Measurements from ENCODE around the gene PRKN. TPM values are rescaled to one million over a fixed set of nuclear protein-coding genes. Genes with fewer than 3 reads are reported as not detected.

PRKN gene
- total RNA-seq, 1 donor from 2014 or later = 7.0 TPM

DNA sequence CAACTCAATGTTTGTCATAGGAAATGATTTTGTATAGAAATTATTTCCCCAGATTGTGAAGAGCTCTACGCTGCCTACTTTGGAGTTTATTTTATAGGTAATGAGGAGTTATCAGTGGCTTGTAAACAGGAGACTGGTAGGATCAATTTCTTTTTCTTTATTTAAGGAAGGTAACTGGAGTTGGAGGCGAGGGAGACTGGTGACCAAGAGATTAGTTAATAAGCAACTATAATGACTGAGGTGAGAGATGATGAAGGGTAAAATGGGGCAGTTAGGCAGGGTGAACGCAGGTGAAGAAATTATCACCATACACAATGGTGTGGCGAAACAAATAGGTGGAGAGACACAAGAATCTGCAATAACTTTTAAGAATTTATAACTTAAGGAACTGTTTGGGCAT, 100.2 kb downstream of the PRKN start:
- no peak overlapping the region for H3K27ac Mint-ChIP-seq (ENCODE audit: unreplicated experiment)

GRCh38 chr6:162626869-162627268, 100.7 kb downstream of the PRKN start:
- Mint-ChIP-seq H3K4me3 (ENCODE audit: unreplicated experiment) (no peak overlapping the region), H3K27me3 (ENCODE audit: unreplicated experiment) (peaks cover 2% of the 10 kb centered on the region)
- DNase-seq = no peak

More for the DNA sequence above, 100.2 kb downstream of the PRKN start:
- Mint-ChIP-seq H3K27me3 (ENCODE audit: unreplicated experiment) (peaks cover 2% of the 10 kb centered on the region), H3K9me3 (ENCODE audit: unreplicated experiment) (peaks cover 4% of the 10 kb centered on the region), H3K36me3 (ENCODE audit: unreplicated experiment) (no peaks in the 10 kb centered on the region), H3K4me1 (ENCODE audit: low read depth, unreplicated experiment) (no peaks in the 10 kb centered on the region), H3K4me3 (ENCODE audit: unreplicated experiment) (no peak overlapping the region)
- TF ChIP-seq CTCF (IDR thresholded peaks at IDR 0.05; ENCODE audit: partially characterized antibody, unreplicated experiment) = no peak
- DNase-seq = no peak

GRCh38 chr6:162625846-162626540, 101.6 kb downstream of the PRKN start:
- Mint-ChIP-seq H3K4me1 (ENCODE audit: low read depth, unreplicated experiment) (no peaks in the 10 kb centered on the region), H3K4me3 (ENCODE audit: unreplicated experiment) (no peak overlapping the region), H3K9me3 (ENCODE audit: unreplicated experiment) (peaks cover 4% of the 10 kb centered on the region), H3K27ac (ENCODE audit: unreplicated experiment) (no peak overlapping the region), H3K36me3 (ENCODE audit: unreplicated experiment) (no peaks in the 10 kb centered on the region), H3K27me3 (ENCODE audit: unreplicated experiment) (peaks cover 2% of the 10 kb centered on the region)
- no peak for TF ChIP-seq CTCF (IDR thresholded peaks at IDR 0.05; ENCODE audit: partially characterized antibody, unreplicated experiment)
- DNase-seq = no peak

More at GRCh38 chr6:162626869-162627268, 100.7 kb downstream of the PRKN start:
- Mint-ChIP-seq H3K9me3 (ENCODE audit: unreplicated experiment) (peaks cover 4% of the 10 kb centered on the region), H3K4me1 (ENCODE audit: low read depth, unreplicated experiment) (no peaks in the 10 kb centered on the region), H3K36me3 (ENCODE audit: unreplicated experiment) (no peaks in the 10 kb centered on the region), H3K27ac (ENCODE audit: unreplicated experiment) (no peak overlapping the region)
- TF ChIP-seq CTCF (IDR thresholded peaks at IDR 0.05; ENCODE audit: partially characterized antibody, unreplicated experiment) = no peak

DNA sequence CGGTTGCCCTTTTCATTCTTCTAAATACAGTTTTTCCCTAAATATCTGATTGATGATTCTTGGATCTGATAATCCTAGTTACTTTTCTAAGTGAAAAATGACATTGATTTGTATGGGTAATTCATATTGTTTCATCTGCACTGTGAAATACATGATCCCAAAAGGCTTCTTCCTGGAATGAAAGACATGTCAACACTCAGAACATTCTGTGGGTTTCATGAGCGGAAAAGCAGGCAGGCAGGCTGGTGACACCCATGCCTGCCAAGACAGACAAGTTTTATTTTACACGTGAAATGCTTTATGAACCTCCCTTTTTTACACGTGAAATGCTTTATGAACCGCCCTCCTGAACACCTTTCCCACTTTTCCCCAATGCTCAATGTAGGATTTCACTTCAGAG, 105.0 kb downstream of the PRKN start:
- Mint-ChIP-seq H3K36me3 (ENCODE audit: unreplicated experiment) (no peaks in the 10 kb centered on the region), H3K4me3 (ENCODE audit: unreplicated experiment) (no peak overlapping the region), H3K4me1 (ENCODE audit: low read depth, unreplicated experiment) (no peaks in the 10 kb centered on the region), H3K27me3 (ENCODE audit: unreplicated experiment) (no peaks in the 10 kb centered on the region), H3K27ac (ENCODE audit: unreplicated experiment) (no peak overlapping the region), H3K9me3 (ENCODE audit: unreplicated experiment) (peaks cover 3% of the 10 kb centered on the region)
- TF ChIP-seq CTCF (IDR thresholded peaks at IDR 0.05; ENCODE audit: partially characterized antibody, unreplicated experiment) = no peak
- no peak for DNase-seq

DNA sequence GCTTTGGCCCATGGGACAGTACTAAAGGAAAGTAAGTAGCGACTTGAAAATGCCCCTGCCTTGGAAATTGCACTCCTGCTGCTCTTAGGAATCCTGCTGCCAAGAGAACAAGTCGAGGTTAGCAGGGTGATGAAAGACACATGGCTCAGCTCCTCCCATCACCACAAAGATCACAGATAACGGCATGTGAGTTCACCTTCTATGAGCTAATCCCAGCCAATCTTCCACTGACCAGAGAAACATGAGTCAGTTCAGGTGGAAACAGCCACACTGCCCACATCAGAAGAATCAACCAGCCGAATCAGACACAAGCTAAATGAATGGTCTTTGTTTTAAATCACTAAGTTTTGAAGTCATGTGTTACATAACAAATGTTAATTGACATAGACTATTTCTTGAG, 106.3 kb downstream of the PRKN start:
- Mint-ChIP-seq H3K27ac (ENCODE audit: unreplicated experiment) (no peak overlapping the region), H3K36me3 (ENCODE audit: unreplicated experiment) (no peaks in the 10 kb centered on the region)
- DNase-seq = no peak

More for the DNA sequence above, 106.3 kb downstream of the PRKN start:
- peaks cover 4% of the 10 kb centered on the region for H3K9me3 Mint-ChIP-seq (ENCODE audit: unreplicated experiment)
- H3K4me3 Mint-ChIP-seq (ENCODE audit: unreplicated experiment) = no peak overlapping the region
- TF ChIP-seq CTCF (IDR thresholded peaks at IDR 0.05; ENCODE audit: partially characterized antibody, unreplicated experiment) = no peak
- no peaks in the 10 kb centered on the region for H3K4me1 Mint-ChIP-seq (ENCODE audit: low read depth, unreplicated experiment)
- no peaks in the 10 kb centered on the region for H3K27me3 Mint-ChIP-seq (ENCODE audit: unreplicated experiment)
